ENCODE data around the gene ELAVL2.

GRCh38 chr9:23820451-23821374 lies 5.3 kb downstream of the ELAVL2 start:
- no peak for TF ChIP-seq CTCF (IDR thresholded peaks at IDR 0.05)
- TF ChIP-seq POLR2A (IDR thresholded peaks at IDR 0.05): no peak
- TF ChIP-seq EP300 (IDR thresholded peaks at IDR 0.05): no peak

Data from tibial nerve (tissue), 4 donors.